Measurements from ENCODE around the gene RC3H2. TPM values are rescaled to one million over a fixed set of nuclear protein-coding genes. Genes with fewer than 3 reads are reported as not detected.
"Not testable (repeated sequence)": the region's sequence is repeated elsewhere in the genome, so short reads cannot be mapped to it uniquely, and the experiment has no call there.

The RC3H2 gene
- total and polyA plus RNA-seq, 7 donors, result 5.6 to 33.7 (median 24.8) TPM

GRCh38 chr9:122814545-122814944 is 90.6 kb downstream of the RC3H2 start:
- 63 to 70% (median 65%) methylated on average over 6 of the region's 6 CpGs for WGBS, 3 donors
- ATAC-seq (no peak), DNase-seq (no peak)
- H3K9me3 ChIP-seq, result no peaks in the 10 kb centered on the region
- intact Hi-C loops (cut with DNase I), result loop anchor here (5.0 to 10.0 kb wide), 2 partner anchors 690 to 717 kb away; no protein-coding TSS in a partner anchor
- H3K4me1 ChIP-seq, result no peaks in the 10 kb centered on the region
- no peak for TF ChIP-seq CTCF (IDR thresholded peaks at IDR 0.05)
- H3K27ac ChIP-seq, result no peak overlapping the region
- no peak overlapping the region for H3K4me3 ChIP-seq
- no peaks in the 10 kb centered on the region for H3K27me3 ChIP-seq (ENCODE audit: insufficient read depth in 3 of 3, low read length in 2 of 3)
- peaks cover 0 to 18% of the 10 kb centered on the region in 2 donors for H3K36me3 ChIP-seq (ENCODE audit: insufficient read depth in 1 of 2, low read depth in 1 of 2)

GRCh38 chr9:122812736-122813135 is 92.4 kb downstream of the RC3H2 start:
- Histone ChIP-seq H3K27ac (no peak overlapping the region), H3K9me3 (no peaks in the 10 kb centered on the region), H3K4me3 (no peak overlapping the region), H3K36me3 (ENCODE audit: insufficient read depth in 1 of 2, low read depth in 1 of 2) (peaks cover 0 to 3% of the 10 kb centered on the region in 2 donors), H3K27me3 (ENCODE audit: insufficient read depth in 3 of 3, low read length in 2 of 3) (no peaks in the 10 kb centered on the region), H3K4me1 (no peaks in the 10 kb centered on the region)
- intact Hi-C loops (cut with DNase I), result loop anchor here (5.0 to 10.0 kb wide), 2 partner anchors 688 to 715 kb away; no protein-coding TSS in a partner anchor
- DNase-seq (no peak), ATAC-seq (no peak)
- TF ChIP-seq CTCF (IDR thresholded peaks at IDR 0.05), result no peak
- WGBS, 3 donors, result 68 to 79% (median 74%) methylated on average over 4 of the region's 4 CpGs

GRCh38 chr9:122810306-122810946 is 94.7 kb downstream of the RC3H2 start:
- WGBS, 3 donors, result 1 to 3% (median 2%) methylated on average over 8 of the region's 8 CpGs
- no peaks in the 10 kb centered on the region for H3K4me1 ChIP-seq
- no peaks in the 10 kb centered on the region for H3K9me3 ChIP-seq
- H3K4me3 ChIP-seq, result no peak overlapping the region
- H3K27ac ChIP-seq, result no peak overlapping the region
- no peaks in the 10 kb centered on the region for H3K36me3 ChIP-seq (ENCODE audit: insufficient read depth in 1 of 2, low read depth in 1 of 2)
- intact Hi-C loops (cut with DNase I), result loop anchor here (1.0 to 10.0 kb wide), 3 partner anchors 345 to 713 kb away; no protein-coding TSS in a partner anchor
- peak; percentile 80 for TF ChIP-seq CTCF (IDR thresholded peaks at IDR 0.05)
- H3K27me3 ChIP-seq (ENCODE audit: insufficient read depth in 3 of 3, low read length in 2 of 3), result no peaks in the 10 kb centered on the region
- ATAC-seq (peak; percentile 84 to 98 (median 90)), DNase-seq (peak; percentile 63 to 81)

- not testable (repeated sequence) for ATAC-seq; H3K36me3 ChIP-seq (ENCODE audit: insufficient read depth in 1 of 2, low read depth in 1 of 2); H3K27me3 ChIP-seq (ENCODE audit: insufficient read depth in 3 of 3, low read length in 2 of 3); H3K4me3 ChIP-seq; DNase-seq; H3K27ac ChIP-seq; H3K4me1 ChIP-seq; H3K9me3 ChIP-seq
- intact Hi-C loops (cut with DNase I), result loop anchor here (2.0 to 10.0 kb wide), 3 partner anchors 344 to 712 kb away; no protein-coding TSS in a partner anchor
- 81 to 89% (median 85%) methylated on average over 7 of the region's 7 CpGs for WGBS, 3 donors
Observed at GRCh38 chr9:122809261-122809660, 95.9 kb downstream of the RC3H2 start.

- no peak for DNase-seq
- H3K27ac ChIP-seq, result no peak overlapping the region
- no peaks in the 10 kb centered on the region for H3K9me3 ChIP-seq
- H3K4me1 ChIP-seq, result no peaks in the 10 kb centered on the region
- no peak overlapping the region for H3K4me3 ChIP-seq
- no peaks in the 10 kb centered on the region for H3K36me3 ChIP-seq (ENCODE audit: insufficient read depth in 1 of 2, low read depth in 1 of 2)
- intact Hi-C loops (cut with DNase I), result loop anchor here (2.0 to 10.0 kb wide), 3 partner anchors 343 to 711 kb away; no protein-coding TSS in a partner anchor
- H3K27me3 ChIP-seq (ENCODE audit: insufficient read depth in 3 of 3, low read length in 2 of 3), result no peaks in the 10 kb centered on the region
- no peak for ATAC-seq
- no peak for TF ChIP-seq CTCF (IDR thresholded peaks at IDR 0.05)
- WGBS, 3 donors, result 97 to 98% (median 97%) methylated on average over 3 of the region's 3 CpGs
Observed at GRCh38 chr9:122808141-122808540, 97.0 kb downstream of the RC3H2 start.

Measured in psoas muscle (tissue), 8 donors.